Body of pancreas (tissue), 4 donors: ENCODE measurements around the gene LETMD1. TPM values are rescaled to one million over a fixed set of nuclear protein-coding genes. Genes with fewer than 3 reads are reported as not detected.

ENCODE experiments used
- ATAC-seq: fragments of 150-250 bp; one replicate; pipeline ENCODE4 v1.9.1; 2016
- DNase-seq, 4 donors: peaks; one replicate each; pipeline ENCODE4 v3.0.0-alpha.2; 2019
- H3K27ac ChIP-seq, 4 donors: fragments of 200-600 bp; sonication (generic); 1 replicate in 3 of 4; 2 replicates in 1 of 4; pipeline versions ENCODE4 v1.5.1 to v1.6.1; 2016 to 2019; ENCODE audit warnings: mild to moderate bottlenecking in 1 of 4, mixed read lengths in 1 of 4, moderate library complexity in 1 of 4
- H3K27me3 ChIP-seq, 2 donors: fragments of 200-600 bp; sonication (generic); one replicate each; pipeline ENCODE4 v1.6.0; 2016; ENCODE audit warnings: mild to moderate bottlenecking in 1 of 2
- H3K36me3 ChIP-seq, 2 donors: fragments of 200-600 bp; sonication (generic); replicated peaks in 1 of 2; 2 replicates each; pipeline ENCODE4 v1.5.1; 2016; ENCODE audit warnings: low read depth in 2 of 2; ENCODE audit not compliant: insufficient read depth in 1 of 2
- H3K4me1 ChIP-seq: fragments of 200-600 bp; sonication (generic); one replicate; pipeline ENCODE4 v1.6.0; 2016
- H3K4me3 ChIP-seq, 2 donors: fragments of 200-600 bp; sonication (generic); 1 replicate in 1 of 2; 2 replicates in 1 of 2; pipeline ENCODE4 v1.5.1; 2016 to 2019
- H3K9me3 ChIP-seq, 3 donors: fragments of 200-600 bp; sonication (generic); 1 replicate in 2 of 3; 2 replicates in 1 of 3; pipeline ENCODE4 v1.5.1; 2016
- POLR2A ChIP-seq, 3 donors: fragments of 450-650 bp; IDR thresholded peaks; one replicate each; pipeline ENCODE4 v1.6.1; 2016; ENCODE audit warnings: antibody characterized with exemption in 3 of 3, mild to moderate bottlenecking in 2 of 3
- WGBS, 2 donors: methylation state at CpG; one replicate each; pipeline ENCODE4 v1.1.5; 2017; 5-methylcytosine and 5-hydroxymethylcytosine counted together
- intact Hi-C: fragments of 100-400 bp; cut with DNase I; formaldehyde crosslinking; loops from one replicate; pipeline ENCODE4 v1.15.1; 2023
- total RNA-seq, 2 donors: library from RNA; depleted of rRNA; stranded (reverse); fragments of >200 nt; gene quantifications; one replicate each; pipeline ENCODE4 v1.1.0, GENCODE V29; 2016
- TF ChIP-seq, protein P1 (sequence below), 7 experiments: fragments of 450-650 bp in 4 of 7; fragments of 200-600 bp in 3 of 7; sonication (generic) in 3 of 7; IDR thresholded peaks; one replicate each; pipeline ENCODE4 v1.5.1; 2016 to 2019; ENCODE audit warnings: antibody characterized with exemption in 7 of 7

LETMD1 gene
- total RNA-seq, 2 donors from 2014 or later = 57.4 to 71.6 TPM

DNA sequence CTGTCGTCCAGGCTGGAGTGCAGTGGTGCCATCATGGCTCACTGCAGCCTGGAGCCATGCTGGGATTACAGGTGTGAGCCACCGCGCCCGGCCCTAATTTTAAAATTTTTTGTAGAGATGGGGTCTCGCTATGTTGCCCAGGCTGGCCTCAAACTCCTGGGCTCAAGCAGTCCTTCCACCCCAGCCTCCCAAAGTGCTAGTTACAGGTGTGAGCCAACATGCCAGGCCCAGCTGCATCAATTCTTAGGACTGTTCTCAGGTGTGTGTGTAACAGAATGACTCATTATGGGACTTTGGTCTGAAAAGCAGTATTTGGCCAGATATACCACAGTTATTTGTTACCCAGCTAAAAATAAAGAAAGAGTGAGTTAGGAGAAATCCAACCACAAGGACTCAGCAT is 17.4 kb downstream of the LETMD1 start:
- TF ChIP-seq, protein P1, sequence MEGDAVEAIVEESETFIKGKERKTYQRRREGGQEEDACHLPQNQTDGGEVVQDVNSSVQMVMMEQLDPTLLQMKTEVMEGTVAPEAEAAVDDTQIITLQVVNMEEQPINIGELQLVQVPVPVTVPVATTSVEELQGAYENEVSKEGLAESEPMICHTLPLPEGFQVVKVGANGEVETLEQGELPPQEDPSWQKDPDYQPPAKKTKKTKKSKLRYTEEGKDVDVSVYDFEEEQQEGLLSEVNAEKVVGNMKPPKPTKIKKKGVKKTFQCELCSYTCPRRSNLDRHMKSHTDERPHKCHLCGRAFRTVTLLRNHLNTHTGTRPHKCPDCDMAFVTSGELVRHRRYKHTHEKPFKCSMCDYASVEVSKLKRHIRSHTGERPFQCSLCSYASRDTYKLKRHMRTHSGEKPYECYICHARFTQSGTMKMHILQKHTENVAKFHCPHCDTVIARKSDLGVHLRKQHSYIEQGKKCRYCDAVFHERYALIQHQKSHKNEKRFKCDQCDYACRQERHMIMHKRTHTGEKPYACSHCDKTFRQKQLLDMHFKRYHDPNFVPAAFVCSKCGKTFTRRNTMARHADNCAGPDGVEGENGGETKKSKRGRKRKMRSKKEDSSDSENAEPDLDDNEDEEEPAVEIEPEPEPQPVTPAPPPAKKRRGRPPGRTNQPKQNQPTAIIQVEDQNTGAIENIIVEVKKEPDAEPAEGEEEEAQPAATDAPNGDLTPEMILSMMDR (IDR thresholded peaks at IDR 0.05) = no peak
- TF ChIP-seq POLR2A (IDR thresholded peaks at IDR 0.05) = no peak
- no peak overlapping the region for H3K4me3 ChIP-seq
- H3K36me3 ChIP-seq = peaks cover 6 to 13% of the 10 kb centered on the region in 2 donors
- DNase-seq (peak; percentile 27 to 85 (median 62)), ATAC-seq (peak; percentile 79)
- 94 to 97% methylated on average over 5 of the region's 5 CpGs for WGBS, 2 donors
- H3K9me3 ChIP-seq = no peaks in the 10 kb centered on the region
- peaks cover 8% of the 10 kb centered on the region for H3K4me1 ChIP-seq
- no peaks in the 10 kb centered on the region for H3K27me3 ChIP-seq
- H3K27ac ChIP-seq = peak overlapping the region in 2 of 4 donors; percentile 25 to 42
- intact Hi-C loops = no loop called here

DNA sequence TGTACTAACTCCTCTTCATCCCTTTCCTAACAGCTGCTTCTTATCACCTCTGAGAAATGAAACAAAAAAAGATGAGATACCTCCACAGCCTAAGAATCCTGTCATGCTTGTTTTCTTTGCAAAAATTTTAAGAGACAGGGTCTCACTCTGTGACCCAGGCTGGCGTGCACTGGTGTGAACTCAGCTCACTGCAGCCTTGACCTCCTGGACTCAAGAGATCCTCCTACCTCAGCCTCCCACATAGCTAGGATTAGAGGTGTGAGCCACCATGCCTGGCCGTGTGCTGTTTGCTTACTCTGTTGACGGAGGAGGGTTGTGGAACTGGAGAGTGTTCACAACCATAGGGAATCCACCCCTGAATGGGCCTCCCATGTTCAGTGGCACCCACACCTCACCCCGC is 19.1 kb downstream of the LETMD1 start:
- DNase-seq (no peak), ATAC-seq (no peak)
- Histone ChIP-seq H3K4me1 (peaks cover 19% of the 10 kb centered on the region), H3K36me3 (peaks cover 6 to 13% of the 10 kb centered on the region in 2 donors), H3K27me3 (no peaks in the 10 kb centered on the region), H3K4me3 (no peak overlapping the region), H3K9me3 (no peaks in the 10 kb centered on the region), H3K27ac (no peak overlapping the region)
- 73 to 100% methylated on average over 1 to 4 of the region's 4 CpGs for WGBS, 2 donors
- TF ChIP-seq, protein P1 (IDR thresholded peaks at IDR 0.05) = no peak
- no peak for TF ChIP-seq POLR2A (IDR thresholded peaks at IDR 0.05)
- intact Hi-C loops = no loop called here

DNA sequence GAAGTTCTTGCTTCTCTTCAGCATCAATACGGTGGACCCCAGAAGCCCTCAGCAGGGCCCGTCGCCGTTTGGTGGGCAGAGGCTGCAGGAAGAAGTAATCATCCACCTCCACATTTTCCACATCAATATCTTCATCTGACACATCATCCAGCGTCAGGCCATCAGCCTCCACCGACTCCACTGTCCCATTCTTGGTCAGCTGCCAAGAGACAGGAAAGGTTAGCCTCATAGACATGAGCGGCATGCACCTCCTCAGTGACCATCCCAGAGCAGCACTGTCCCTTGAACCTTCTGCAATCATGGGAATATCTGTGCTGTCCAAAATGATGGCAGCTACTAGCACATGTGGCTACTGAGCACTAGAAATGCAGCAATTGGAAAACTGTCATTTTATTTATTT is 19.6 kb downstream of the LETMD1 start:
- DNase-seq = no peak
- Histone ChIP-seq H3K27ac (no peak overlapping the region), H3K4me3 (no peak overlapping the region), H3K9me3 (no peaks in the 10 kb centered on the region), H3K4me1 (peaks cover 19% of the 10 kb centered on the region), H3K36me3 (peaks cover 6 to 13% of the 10 kb centered on the region in 2 donors), H3K27me3 (no peaks in the 10 kb centered on the region)
- ATAC-seq = no peak
- TF ChIP-seq, protein P1 (IDR thresholded peaks at IDR 0.05) = no peak
- TF ChIP-seq POLR2A (IDR thresholded peaks at IDR 0.05) = no peak
- WGBS, 2 donors = 81 to 89% methylated on average over 7 of the region's 7 CpGs
- intact Hi-C loops = no loop called here

DNA sequence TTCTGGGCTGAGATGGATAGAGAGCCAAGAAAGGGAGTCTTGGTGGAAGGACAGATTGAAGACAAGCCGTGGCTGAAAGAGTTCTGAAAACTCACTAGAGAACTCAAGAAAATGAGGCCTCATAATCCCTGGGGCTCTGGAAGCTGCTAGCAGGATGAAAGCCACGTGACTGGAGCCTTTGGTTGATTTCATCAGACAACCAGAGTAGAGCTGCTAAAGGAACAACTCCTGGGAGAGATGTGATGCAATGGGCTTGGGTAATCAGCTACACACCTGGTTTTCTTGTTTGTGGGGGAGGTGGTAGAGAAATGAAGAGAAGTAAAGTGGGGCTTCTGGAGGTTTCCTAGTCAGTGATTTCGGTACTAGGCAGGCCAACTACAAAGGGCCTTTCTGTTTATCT is 21.9 kb downstream of the LETMD1 start:
- intact Hi-C loops = no loop called here
- TF ChIP-seq, protein P1 (IDR thresholded peaks at IDR 0.05) = no peak
- TF ChIP-seq POLR2A (IDR thresholded peaks at IDR 0.05) = no peak
- no peaks in the 10 kb centered on the region for H3K9me3 ChIP-seq
- H3K27ac ChIP-seq = peak overlapping the region in 1 of 4 donors; percentile 35
- peaks cover 6 to 7% of the 10 kb centered on the region in 2 donors for H3K36me3 ChIP-seq
- no peak for ATAC-seq
- peaks cover 19% of the 10 kb centered on the region for H3K4me1 ChIP-seq
- peak in 2 of 4 donors; percentile 32 to 69 for DNase-seq
- 79 to 87% methylated on average over 3 of the region's 3 CpGs for WGBS, 2 donors
- H3K27me3 ChIP-seq = no peaks in the 10 kb centered on the region
- no peak overlapping the region for H3K4me3 ChIP-seq

DNA sequence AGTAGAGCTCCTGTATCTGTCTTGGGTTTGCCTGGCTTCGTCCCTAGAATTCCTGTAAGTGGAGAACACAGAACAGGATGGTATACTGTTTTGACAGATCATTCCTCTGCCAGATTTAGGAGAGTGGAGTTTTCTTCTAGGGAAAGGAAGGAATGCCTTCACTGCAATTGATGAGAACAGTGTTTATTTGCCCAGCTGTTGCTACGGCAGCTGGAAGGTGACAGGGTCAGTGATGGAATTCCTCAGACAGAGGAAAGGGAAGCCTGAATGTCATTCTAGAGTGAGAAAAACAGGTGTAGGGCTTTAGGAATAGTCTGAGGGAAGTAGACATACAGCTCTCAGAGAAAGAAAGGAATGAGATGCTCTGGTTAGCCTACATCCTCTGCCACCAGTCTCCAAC is 23.5 kb downstream of the LETMD1 start:
- peaks cover 11% of the 10 kb centered on the region for H3K4me1 ChIP-seq
- H3K4me3 ChIP-seq = no peak overlapping the region
- DNase-seq (peak; percentile 48 to 72 (median 62)), ATAC-seq (peak; percentile 68)
- intact Hi-C loops = no loop called here
- WGBS, 2 donors = 24 to 47% methylated on average over 2 of the region's 2 CpGs
- peaks cover 6 to 7% of the 10 kb centered on the region in 2 donors for H3K36me3 ChIP-seq
- no peaks in the 10 kb centered on the region for H3K27me3 ChIP-seq
- no peak overlapping the region for H3K27ac ChIP-seq
- no peak for TF ChIP-seq POLR2A (IDR thresholded peaks at IDR 0.05)
- TF ChIP-seq, protein P1 (IDR thresholded peaks at IDR 0.05) = no peak
- no peaks in the 10 kb centered on the region for H3K9me3 ChIP-seq
